ENCODE measurements around the gene KCNIP1. TPM values are rescaled to one million over a fixed set of nuclear protein-coding genes. Genes with fewer than 3 reads are reported as not detected.

The KCNIP1 gene
- total and polyA plus RNA-seq, 7 donors, result 0.03 TPM; not detected in 6

DNA sequence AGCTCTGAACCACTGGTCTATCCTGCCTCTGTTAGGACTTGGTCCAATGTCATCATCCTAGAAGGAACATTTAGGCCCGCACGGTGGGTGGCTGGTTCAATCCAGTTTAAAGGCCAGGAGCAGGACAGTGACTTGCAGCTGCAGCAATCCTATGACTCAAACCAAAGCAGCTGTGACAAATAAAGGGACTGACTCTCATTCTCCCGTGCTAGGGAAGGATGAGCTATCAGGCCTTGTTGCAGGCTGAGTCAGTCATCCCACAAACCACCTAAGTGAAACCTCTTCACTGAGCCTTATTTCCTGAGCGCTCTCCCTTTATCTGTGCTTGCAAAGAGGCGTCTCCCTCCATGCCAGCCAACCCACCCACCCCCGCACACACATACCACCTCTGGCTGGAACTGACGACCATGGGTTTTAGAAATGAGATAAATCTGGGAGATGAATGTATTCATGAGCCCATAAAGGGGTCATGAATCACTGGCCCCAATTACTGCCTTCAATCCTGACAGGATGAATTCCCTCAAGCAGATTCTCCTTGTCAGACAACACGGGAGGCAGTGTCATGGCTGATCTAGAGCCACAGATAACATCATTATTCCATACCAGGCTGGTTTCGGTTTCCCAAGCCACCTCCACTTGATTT, 93.4 kb downstream of the KCNIP1 start:
- no peaks in the 10 kb centered on the region for H3K9me3 ChIP-seq
- DNase-seq, result peak in 1 of 2 donors; percentile 60
- no peak overlapping the region for H3K4me3 ChIP-seq
- H3K27ac ChIP-seq, result no peak overlapping the region
- intact Hi-C loops (cut with DNase I), result no loop called here
- ATAC-seq, result peak; percentile 45 to 73 (median 48)
- WGBS, 3 donors, result 24 to 45% (median 28%) methylated on average over 9 of the region's 9 CpGs
- no peaks in the 10 kb centered on the region for H3K4me1 ChIP-seq
- peaks cover 0 to 10% (median 1%) of the 10 kb centered on the region in 3 donors for H3K27me3 ChIP-seq (ENCODE audit: insufficient read depth in 3 of 3, low read length in 2 of 3)
- TF ChIP-seq, protein P1, sequence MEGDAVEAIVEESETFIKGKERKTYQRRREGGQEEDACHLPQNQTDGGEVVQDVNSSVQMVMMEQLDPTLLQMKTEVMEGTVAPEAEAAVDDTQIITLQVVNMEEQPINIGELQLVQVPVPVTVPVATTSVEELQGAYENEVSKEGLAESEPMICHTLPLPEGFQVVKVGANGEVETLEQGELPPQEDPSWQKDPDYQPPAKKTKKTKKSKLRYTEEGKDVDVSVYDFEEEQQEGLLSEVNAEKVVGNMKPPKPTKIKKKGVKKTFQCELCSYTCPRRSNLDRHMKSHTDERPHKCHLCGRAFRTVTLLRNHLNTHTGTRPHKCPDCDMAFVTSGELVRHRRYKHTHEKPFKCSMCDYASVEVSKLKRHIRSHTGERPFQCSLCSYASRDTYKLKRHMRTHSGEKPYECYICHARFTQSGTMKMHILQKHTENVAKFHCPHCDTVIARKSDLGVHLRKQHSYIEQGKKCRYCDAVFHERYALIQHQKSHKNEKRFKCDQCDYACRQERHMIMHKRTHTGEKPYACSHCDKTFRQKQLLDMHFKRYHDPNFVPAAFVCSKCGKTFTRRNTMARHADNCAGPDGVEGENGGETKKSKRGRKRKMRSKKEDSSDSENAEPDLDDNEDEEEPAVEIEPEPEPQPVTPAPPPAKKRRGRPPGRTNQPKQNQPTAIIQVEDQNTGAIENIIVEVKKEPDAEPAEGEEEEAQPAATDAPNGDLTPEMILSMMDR (IDR thresholded peaks at IDR 0.05), result no peak
- no peaks in the 10 kb centered on the region for H3K36me3 ChIP-seq (ENCODE audit: insufficient read depth in 1 of 2, low read depth in 1 of 2)

DNA sequence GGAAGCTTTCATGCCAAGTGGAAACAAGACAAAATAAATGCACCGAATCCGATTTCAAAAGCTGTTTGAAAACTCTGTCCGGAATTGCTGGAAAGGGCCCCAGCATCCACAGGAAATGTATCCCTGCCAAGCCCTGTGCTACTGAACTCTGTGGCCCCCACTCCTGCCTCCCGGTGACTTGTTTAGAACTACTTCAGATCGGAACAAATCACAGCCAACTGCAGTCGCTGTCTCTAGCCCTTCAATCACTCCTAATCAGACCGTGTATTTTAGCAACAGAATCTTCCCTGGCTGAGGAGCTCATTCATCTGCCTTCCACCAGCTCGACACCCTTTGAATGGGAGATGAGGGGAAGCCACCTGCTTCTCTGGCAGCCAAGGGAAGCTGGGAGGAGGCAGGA, 94.1 kb downstream of the KCNIP1 start:
- intact Hi-C loops (cut with DNase I), result no loop called here
- Histone ChIP-seq H3K9me3 (no peaks in the 10 kb centered on the region), H3K4me3 (no peak overlapping the region), H3K4me1 (no peaks in the 10 kb centered on the region), H3K27me3 (ENCODE audit: insufficient read depth in 3 of 3, low read length in 2 of 3) (peaks cover 0 to 10% (median 1%) of the 10 kb centered on the region in 3 donors), H3K36me3 (ENCODE audit: insufficient read depth in 1 of 2, low read depth in 1 of 2) (no peaks in the 10 kb centered on the region), H3K27ac (no peak overlapping the region)
- TF ChIP-seq, protein P1 (IDR thresholded peaks at IDR 0.05), result no peak
- ATAC-seq (no peak), DNase-seq (no peak)
- 5 to 7% (median 7%) methylated on average over 8 of the region's 8 CpGs for WGBS, 3 donors

GRCh38 chr5:170599756-170600155, 95.9 kb downstream of the KCNIP1 start:
- WGBS, 3 donors, result 41 to 45% (median 42%) methylated on average over 2 of the region's 2 CpGs
- Histone ChIP-seq H3K4me1 (no peaks in the 10 kb centered on the region), H3K4me3 (no peak overlapping the region), H3K27ac (no peak overlapping the region), H3K36me3 (ENCODE audit: insufficient read depth in 1 of 2, low read depth in 1 of 2) (no peaks in the 10 kb centered on the region), H3K27me3 (ENCODE audit: insufficient read depth in 3 of 3, low read length in 2 of 3) (peaks cover 0 to 10% (median 1%) of the 10 kb centered on the region in 3 donors), H3K9me3 (no peaks in the 10 kb centered on the region)
- no peak for DNase-seq
- intact Hi-C loops (cut with DNase I), result no loop called here
- TF ChIP-seq, protein P1 (IDR thresholded peaks at IDR 0.05), result no peak
- no peak for ATAC-seq

DNA sequence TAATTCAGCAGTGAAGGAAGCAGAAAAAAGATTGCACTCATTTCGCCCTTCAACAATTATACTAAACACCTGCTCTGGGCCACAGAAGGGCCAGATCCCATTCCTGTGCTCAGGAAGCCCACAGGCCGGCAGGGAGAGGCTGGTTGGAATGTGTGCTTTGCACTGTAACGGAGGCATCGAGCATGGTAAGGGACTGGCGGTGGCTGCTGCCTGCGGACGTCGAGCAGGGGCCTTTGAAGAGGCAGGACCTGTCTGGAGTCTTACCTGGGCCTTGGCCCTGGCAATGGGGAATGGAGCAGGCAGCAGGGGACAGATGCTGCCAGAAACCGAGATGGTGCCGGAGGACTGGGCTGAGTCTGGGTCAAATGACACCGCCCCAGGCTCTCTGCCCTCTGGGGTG, 97.8 kb downstream of the KCNIP1 start:
- peaks cover 0 to 10% (median 0%) of the 10 kb centered on the region in 3 donors for H3K27me3 ChIP-seq (ENCODE audit: insufficient read depth in 3 of 3, low read length in 2 of 3)
- H3K36me3 ChIP-seq (ENCODE audit: insufficient read depth in 1 of 2, low read depth in 1 of 2), result no peaks in the 10 kb centered on the region
- no peak overlapping the region for H3K27ac ChIP-seq
- ATAC-seq (no peak), DNase-seq (no peak)
- intact Hi-C loops (cut with DNase I), result no loop called here
- no peaks in the 10 kb centered on the region for H3K9me3 ChIP-seq
- no peaks in the 10 kb centered on the region for H3K4me1 ChIP-seq
- TF ChIP-seq, protein P1 (IDR thresholded peaks at IDR 0.05), result no peak
- 85 to 86% (median 85%) methylated on average over 11 of the region's 11 CpGs for WGBS, 3 donors
- no peak overlapping the region for H3K4me3 ChIP-seq

- H3K27ac ChIP-seq, result no peak overlapping the region
- H3K27me3 ChIP-seq (ENCODE audit: insufficient read depth in 3 of 3, low read length in 2 of 3), result peaks cover 0 to 10% (median 3%) of the 10 kb centered on the region in 3 donors
- H3K4me3 ChIP-seq, result no peak overlapping the region
- intact Hi-C loops (cut with DNase I), result no loop called here
- DNase-seq, result no peak
- no peaks in the 10 kb centered on the region for H3K9me3 ChIP-seq
- H3K36me3 ChIP-seq (ENCODE audit: insufficient read depth in 1 of 2, low read depth in 1 of 2), result no peaks in the 10 kb centered on the region
- TF ChIP-seq, protein P1 (IDR thresholded peaks at IDR 0.05), result no peak
- 76 to 84% (median 79%) methylated on average over 10 of the region's 10 CpGs for WGBS, 3 donors
- no peak for ATAC-seq
- H3K4me1 ChIP-seq, result no peaks in the 10 kb centered on the region
These were observed 99.3 kb downstream of the KCNIP1 start for GRCh38 chr5:170603109-170603508.

All from psoas muscle (tissue), 8 donors.